CD4-positive, alpha-beta T cell treated with Interleukin-6 at 100 ng/mL for 8 hours (primary cell): ENCODE measurements around the gene RBPJL.

ENCODE experiments used
- DNase-seq: peaks from one replicate; pipeline ENCODE4 v3.0.0-alpha.2; 2020; ENCODE audit warnings: mixed read lengths, low spot score

Gene RBPJL

GRCh38 chr20:45362804-45363610 is 56.4 kb downstream of the RBPJL start, which contains the start of gene SYS1:
Gene SYS1 (plus strand): TSS chr20:45363156. CDS start chr20:45363532, 376 bp downstream.
- DNase-seq, result peak; percentile 99

GRCh38 chr20:45363611-45364492 is 57.2 kb downstream of the RBPJL start:
- no peak for DNase-seq

- no peak for DNase-seq
Observed at GRCh38 chr20:45365444-45365970, 58.9 kb downstream of the RBPJL start.

- DNase-seq, result no peak
Observed at GRCh38 chr20:45366192-45366591, 59.6 kb downstream of the RBPJL start.

GRCh38 chr20:45366631-45367030 is 60.0 kb downstream of the RBPJL start:
- no peak for DNase-seq

- DNase-seq, result no peak
Observed at GRCh38 chr20:45367126-45367525, 60.5 kb downstream of the RBPJL start.
